NCI-H1092 (cell line): Measurements from ENCODE around the gene KCTD3.

Experiments used
- DNase-seq: peaks from one replicate; lab custom pipeline; 2025; lab: John Stamatoyannopoulos, UW

Gene KCTD3

DNA sequence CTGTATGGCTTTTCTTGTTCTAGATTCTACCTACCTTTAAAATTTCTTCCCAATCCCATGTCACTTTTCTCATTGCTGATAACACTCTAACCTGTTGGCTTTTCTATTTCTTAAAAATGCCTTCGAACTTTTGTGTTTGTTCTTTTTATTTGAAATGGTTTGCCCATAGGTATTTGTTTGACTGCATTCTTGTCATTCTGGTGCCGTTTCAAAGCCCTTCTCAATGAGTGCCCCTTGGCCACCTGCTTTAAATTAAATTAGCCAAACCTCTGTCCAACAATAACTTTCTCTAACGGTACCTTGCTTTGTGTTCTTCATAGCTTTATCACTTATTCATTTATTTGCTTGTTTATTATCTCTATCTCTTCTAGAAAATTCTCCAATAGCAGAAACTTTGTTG is 38.9 kb downstream of the KCTD3 start:
- DNase-seq = no peak

DNA sequence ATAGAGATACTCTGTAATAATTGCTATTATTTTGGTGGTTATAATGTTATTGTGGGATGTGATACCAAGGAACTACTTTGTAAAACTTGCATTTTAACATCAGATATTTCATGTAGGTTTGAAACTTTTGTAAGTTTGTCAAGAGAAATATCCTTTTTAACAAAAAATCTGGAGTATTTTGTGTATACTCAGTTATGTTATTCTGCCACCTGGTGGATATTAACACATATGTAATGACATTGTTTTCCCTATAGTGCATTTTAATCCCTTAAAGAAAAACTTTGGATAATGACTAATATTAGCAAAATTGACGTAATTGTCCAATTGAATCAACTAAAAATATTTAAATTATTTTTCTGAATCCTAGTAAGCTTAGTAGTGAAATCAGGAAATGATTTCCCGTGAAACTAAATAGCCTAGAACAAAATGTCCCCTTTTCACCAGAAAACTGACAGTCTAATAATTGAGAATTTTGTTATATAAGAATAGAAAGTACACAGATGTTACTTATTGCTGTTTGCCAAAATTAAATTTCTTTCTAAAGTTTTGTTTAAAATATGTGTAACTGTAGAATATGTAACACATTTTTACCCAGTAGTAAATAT is 39.6 kb downstream of the KCTD3 start:
- DNase-seq = no peak

DNA sequence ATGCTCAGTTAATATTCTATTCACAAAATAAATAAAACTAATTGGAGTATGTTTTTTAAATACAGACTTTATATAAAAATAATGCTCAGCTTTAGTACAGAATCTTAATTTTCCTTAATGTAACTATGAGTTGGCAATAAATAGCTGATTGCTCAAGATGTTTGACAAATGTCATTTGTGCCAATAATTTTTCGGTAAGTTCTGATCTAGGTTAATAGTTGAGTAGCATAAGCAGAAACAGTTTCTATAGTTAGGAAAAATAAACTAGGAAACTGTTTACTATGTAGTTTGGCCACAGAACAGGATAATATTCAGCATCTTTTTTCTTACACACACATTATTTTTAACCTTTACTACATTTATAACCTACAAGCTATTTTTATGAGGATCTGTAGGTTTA is 40.3 kb downstream of the KCTD3 start:
- no peak for DNase-seq

DNA sequence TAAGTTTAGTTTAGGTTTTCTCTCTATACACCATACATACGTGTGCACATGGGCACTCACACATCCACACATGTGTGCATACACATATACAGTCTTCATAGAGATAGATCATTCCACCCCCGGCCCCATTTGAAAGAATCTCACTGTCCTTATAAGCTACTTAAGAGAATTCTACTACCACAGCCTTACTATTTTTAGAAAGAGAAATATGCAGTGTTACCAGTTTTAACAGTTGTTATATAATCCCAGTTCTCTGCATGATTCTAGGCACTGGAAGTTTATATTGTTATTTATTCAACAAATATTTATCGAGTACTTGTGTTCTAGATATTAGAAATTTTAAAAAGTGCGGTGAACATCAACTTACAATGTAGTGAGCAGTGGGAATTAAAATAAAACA is 41.5 kb downstream of the KCTD3 start:
- DNase-seq = no peak

DNA sequence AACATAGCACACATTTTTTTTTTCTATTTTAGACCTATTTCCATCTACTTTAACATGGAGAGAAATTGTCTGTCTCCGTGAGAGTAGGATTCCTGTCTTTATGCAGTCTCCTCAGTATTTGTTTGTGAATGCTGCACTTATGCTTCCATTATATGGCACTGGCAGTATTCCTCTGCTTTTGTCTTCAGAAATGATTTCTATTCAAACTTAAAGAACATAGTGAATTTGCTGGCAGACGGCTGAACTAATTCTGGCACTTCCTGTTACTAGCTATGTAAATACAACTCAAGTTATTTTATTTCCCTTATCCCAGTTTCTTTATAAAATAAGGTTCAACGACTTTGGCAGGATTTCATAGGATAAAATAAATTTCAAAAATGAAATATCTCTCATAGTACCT is 45.3 kb downstream of the KCTD3 start:
- DNase-seq = no peak

DNA sequence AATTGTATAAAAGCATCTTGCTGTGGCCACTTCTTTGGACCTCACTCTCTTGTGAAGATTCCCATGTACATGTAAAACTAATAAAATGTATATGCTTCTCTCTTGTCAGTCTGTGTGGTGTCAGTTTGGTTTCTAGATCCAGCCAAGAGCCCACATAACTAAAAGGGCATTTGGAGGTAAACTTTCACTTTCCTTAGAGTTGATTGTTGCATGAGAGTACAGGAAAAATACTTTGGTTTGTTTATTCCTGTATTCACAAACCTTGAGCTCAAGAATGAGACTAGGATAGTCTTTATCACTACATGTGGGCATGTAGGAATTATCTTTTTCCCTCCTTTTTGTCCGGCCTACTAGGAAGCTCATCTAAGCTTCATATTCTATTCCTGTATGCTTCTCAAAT is 50.9 kb downstream of the KCTD3 start:
- no peak for DNase-seq

DNA sequence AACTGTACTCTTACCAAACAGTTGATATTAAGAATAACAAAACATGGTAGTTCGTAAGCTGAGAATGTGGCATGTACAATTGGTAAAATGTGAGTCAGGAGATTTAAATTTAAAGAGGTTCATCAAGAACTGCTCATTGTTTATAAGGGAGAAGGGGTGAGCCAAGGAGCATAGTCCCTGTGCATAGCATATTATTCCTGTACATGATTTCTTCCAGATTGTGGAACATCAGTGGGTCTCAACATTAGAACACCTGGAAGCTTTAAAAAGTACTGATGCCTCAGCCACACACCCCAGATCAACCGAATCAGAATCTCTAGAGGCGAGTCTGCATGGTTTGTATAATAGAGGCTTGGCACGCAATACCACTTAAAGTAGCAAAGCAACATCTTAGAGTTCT is 56.1 kb downstream of the KCTD3 start:
- no peak for DNase-seq

DNA sequence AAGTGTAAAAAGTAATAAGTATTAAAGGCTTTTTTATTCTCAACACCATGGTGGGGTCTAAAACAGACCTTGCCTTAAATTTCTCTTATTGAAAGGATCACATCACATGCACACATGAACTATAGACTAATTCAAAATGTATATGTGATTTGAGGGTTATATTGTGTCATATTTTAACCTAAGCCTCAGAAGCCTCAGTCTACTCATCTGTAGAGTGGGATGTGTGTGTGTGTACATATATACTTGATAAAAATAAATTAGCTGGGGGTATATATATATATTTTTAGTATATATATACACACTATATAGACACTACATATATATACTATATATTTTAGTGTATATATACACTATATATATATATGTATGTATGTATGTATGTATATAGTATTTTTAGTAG is 58.8 kb downstream of the KCTD3 start:
- no peak for DNase-seq

DNA sequence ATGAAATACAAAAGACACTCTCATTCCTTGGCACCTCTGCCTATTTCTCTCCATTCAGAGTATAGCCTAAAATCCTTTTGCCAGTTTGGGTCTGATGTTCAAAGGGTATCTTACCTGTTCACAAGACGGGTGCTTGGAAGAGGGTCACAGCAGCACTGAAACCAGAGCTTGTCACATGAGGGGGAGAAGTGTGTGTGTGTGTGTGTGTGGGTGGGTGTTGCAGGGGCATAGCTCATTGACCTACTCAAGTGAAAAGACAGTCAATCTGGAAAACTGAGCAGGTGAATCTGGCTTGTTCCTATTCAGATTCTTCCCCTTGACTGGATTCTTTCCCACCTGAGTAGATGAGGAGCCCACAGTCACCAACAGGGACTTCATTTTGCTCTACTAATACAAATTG is 63.9 kb downstream of the KCTD3 start:
- no peak for DNase-seq

DNA sequence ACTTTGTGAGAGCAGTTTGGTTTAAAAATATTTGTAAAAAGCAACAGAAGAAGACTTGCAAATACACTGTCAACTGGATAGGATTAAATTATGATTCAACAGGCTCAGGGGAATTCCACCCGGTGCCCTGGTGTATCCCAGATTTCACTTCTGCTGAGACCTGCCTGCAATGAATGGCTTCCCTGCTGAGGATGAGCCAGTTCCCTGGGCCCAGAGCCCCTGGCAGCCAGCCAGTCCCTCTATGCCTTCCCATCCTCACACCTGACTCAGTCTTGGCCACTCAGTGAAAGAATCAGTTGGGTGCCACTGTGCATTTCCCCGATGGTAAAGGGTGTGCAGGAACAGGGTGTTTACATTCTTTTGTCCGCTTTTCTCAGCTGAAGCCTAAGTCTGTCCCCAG is 64.4 kb downstream of the KCTD3 start:
- DNase-seq = peak; percentile 81

DNA sequence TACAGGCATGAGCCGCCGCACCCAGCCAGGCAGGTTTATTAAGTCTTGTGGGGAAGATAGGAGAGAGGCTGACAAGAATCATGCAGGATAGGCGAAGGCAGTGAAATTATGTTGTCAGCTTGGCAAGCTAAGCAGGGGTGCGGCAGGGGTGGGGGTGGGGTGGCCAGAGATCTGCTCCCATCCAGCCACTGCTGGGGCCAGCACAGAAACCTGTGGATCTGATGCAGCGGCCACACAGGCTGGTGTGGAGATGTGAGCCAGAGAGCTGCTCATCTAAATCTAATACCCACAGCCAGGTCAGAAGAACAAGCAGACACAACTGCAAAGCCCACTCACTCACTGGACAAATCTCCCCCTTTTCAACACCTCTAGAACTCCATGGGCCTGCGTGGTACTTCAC is 68.7 kb downstream of the KCTD3 start:
- no peak for DNase-seq

DNA sequence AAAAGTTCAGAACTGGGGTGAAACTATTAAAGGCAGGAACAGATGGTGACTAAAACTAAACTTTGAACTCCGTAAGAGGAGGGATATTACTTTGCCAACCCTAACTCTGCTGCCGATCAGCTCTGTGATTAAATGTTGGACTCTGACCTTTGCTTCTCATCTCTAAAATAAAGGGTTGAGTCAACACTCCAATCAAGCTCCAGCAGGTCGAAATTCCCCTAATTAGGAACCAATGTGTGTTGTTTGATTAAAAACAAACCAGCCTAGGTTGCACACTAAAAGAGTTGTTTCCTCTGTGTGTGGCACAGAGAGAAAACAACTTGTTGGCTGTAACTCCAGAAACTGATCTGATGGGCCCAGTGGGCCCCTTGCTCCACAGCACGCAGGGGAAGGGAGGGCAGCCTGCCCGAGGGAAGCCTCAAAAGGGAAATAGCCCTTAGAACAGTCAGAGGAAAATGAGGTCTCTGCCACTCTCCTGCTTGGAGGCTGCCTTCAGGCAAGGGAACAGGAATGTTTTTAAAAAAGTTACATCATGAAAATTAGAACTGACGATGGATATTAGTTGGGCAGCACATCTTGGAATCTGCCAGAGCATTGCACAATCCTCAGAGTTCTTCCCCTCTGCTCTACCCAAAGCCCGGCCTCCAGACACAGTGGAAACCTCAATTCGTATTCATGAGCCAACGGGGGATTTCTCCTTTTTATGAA is 69.3 kb downstream of the KCTD3 start:
- no peak for DNase-seq

DNA sequence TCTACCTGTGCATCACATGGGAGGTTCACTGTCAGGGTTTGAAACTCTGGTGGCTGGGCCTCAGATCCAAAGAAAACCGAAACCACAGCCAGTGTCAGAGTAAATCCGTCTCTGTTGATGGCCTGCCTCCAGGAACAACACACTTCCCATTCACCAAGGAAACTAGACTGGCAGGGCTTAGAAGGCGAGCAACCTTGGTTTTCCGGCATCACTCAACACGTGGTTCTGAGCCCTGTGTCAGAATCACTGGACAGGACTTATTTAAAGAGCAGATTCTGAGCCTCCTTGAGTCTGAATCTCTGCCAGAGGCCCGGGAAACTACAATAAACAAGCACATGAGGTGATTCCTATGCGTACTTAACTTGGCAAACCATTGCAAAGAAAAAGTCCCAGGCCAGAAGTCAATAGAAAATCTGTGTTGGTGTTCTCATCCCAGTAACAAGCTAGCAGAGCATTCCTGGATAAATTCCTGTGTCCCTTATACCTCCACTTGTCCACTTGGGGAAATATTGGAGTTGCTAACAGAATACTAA is 70.0 kb downstream of the KCTD3 start:
- no peak for DNase-seq

DNA sequence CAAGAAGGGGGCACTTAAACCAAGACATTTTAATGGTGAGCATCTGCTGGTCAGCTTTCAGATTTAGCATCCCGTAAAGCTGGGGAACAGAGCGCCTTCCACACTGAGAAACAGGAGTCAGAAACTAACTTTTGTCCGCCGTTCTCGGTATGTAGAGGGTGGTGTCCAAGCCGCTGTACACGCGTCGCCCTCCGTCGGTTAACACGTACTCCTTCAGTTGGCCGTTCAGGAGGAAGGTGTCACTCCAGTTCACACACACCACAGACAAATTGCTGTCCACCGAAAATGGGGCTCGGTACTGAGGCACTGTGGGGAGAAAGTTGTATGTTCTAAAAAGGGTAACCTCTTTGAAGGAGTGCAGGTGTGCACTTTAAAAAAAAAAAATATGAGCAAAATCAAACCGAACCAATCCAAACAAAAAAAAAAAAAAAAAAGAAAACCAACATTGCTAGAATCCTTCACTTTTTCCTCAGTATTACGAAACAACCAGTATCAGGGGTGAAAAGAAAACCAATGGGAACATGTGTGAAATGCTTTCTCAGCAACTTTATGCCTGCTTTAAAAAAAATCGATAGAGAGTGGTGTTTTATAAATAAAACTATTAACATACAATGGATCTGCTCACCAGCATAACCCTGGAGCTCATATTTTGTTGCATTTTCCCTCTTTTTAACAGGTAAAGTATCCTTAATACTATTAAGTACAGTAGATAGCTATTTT is 73.5 kb downstream of the KCTD3 start:
- no peak for DNase-seq

DNA sequence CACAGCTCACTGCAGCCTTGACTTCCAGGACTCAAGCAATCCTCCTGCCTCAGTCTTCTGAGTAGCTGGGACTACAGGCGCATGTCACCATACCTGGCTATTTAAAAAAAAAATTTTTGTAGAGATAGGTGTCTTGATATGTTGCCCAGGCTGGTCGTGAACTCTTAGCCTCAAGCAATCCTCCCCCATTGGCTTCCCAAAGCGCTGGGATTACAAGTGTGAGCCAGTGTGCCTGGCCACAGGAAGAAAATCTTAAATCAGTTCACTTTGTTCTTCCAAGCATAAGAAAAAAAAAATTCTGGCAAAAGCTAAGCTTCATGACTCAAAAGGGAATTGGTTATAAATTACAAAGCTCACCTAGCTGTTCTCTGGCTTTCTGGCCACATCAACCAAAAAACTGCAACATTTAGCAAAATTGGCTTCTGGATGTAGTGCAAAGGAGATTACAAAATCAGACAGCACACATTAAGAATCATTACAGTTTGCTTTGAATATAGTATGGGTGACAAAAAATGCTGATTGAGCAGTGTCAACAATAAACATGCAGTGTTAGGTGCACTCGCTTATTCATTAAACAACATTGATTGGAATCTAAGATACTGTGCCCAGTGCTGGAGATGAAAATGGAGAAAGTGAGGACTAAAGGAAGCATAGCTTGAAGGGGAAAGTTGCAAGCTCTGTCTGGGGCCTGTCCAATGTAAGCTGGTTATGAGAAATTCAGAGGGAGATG is 76.7 kb downstream of the KCTD3 start:
- DNase-seq = no peak

DNA sequence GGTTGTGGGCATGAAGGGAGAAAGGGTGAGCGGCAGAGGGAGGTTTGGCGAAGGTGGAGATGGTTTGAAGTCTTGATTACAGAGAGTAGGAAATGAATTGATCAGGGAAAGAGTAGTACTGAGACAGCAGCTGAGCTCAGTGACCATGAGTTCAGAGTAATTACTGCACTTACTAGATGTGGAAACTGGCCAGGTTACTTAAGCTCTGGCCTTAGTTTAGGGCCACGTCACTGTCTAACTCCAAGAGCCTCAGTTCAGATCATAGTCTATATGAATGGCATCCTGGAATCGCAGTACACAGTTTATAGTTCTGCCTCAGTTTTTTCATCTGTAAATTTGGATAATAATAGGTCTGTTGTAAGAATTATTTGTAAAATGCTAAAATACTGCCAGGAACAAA is 78.1 kb downstream of the KCTD3 start:
- no peak for DNase-seq

DNA sequence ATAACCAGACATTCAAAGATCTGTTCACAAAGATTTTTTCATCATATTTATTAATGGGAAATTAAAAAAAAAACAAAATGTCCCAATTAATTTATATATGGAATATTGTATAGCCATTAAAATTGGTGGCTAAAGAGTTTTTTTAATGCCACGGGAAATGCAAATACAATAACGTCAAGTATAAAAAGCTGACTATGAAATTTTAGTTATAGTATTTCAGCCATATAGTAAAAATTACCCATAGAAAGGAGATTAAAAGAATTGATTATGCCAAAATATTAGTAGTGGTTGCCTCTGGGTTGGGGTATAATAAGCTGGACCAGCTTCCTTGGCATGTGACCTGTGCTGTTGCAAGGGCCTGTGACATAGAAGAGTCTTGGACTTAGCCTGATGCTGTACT is 78.8 kb downstream of the KCTD3 start:
- DNase-seq = no peak

DNA sequence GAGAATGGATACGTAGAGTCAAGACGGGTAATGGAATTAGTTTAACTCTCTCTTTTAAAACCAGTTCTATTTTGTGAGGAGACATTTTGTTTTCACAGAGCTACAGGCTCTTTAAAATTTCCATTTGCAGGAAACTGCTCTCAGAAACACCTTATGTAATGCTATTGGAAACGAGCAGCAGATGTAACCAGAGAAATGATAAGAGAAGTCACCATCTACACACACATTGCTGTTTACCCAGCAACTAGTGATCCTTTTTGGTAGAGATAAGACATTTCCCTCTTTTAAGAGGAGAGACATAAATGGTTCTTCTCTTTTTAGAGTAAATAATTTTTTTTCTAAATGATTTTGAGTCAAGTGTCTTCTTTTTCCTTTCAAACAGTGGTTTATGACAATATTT is 80.6 kb downstream of the KCTD3 start:
- DNase-seq = no peak

DNA sequence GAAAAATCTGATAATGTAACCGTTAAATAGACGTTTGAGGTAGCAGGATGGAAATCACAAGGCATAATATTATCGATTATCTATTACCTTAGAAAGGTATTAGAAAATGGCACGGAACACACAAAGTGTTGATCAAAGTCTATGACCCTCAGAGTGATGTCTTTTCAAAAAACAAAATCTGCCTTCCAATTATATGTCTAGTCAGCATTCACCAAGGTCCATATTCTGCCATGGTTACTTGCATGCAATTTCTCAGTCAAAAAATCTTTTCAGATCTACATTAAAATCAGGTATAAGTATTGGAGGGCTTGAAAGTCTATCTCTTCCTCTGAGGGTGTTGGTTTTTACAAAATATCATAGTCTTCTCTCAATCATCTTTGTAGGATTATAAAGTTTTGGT is 81.9 kb downstream of the KCTD3 start:
- DNase-seq = no peak

DNA sequence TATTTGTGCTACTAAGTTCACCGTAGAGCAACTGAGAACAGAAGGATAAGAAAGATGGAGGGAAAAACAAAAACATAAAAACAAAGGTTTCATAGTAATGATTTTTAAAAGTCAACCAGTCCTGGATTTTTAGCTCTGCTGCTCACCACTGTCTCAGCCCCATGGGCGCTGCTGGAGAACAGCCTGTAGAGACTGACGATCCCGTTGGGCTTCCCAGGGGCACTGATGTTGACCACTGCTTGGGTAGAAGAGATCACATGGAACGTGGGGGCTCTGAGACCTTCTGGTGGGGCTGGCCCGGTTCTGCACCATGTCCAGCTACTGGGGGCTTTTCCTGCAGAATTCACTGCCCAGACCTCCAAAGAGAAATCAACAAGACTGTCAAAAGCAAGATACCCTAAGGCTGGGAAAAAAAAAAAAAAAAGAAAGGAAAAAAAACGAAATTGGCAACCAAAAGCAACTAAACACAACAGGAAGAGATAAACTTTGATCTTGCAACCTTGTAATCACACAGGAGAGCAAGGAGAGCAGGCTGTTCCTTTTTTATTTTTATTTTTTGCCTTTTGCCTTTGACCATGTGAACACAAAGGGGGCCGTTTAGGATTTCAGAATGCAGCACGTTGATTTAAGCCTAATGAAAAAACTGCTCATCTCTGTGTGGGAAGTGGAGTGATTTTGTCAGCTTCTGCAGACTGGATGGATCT is 83.5 kb downstream of the KCTD3 start:
- no peak for DNase-seq

DNA sequence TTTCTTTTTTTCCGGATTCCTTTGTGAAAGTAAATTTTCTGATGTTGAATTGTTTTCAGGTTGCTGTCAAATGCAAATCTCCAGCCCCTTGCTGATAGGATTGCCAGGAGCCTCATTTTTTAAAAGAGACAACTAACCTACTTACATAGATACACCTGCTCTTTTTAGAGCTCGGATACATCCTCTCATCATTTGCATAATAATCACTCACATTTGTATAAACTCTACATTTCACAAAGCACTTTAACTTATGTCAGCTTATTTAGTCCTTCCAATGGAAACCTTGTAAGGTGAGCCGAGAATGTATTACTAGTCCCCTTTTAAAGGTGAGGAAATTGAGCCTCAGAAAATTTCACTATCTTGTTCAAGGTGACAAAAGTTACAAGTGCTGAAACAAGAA is 84.8 kb downstream of the KCTD3 start:
- no peak for DNase-seq

DNA sequence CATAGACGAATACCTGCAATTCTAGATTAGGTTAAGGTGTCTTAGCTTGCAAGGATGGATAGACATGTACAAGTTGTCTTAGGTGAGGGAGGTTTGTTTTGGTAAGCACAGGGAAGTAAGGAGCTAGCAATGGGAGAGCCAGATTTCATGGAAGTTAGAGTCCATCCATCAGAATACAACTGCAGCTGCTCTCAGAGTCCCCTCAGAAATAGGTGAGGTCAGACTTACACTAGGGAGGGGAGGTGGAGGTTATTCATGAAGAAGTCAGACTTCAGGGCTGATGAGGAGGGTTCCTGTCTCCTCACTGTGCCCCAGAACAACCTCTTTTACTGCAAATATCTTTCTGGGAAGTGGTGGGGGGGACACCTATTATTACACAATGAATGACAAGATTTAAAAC is 85.3 kb downstream of the KCTD3 start:
- no peak for DNase-seq
